IPS-NIHi7 (cell line): ENCODE results near the gene SLC5A9.
A peak's percentile ranks its signal among the peaks of the same experiment; 100 is the strongest.
"Not testable (repeated sequence)": the region's sequence is repeated elsewhere in the genome, so short reads cannot be mapped to it uniquely, and the experiment has no call there.

ENCODE experiments used
- DNase-seq: peaks from one replicate; pipeline ENCODE4 v3.0.0; 2012; ENCODE audit warnings: mixed read lengths; ENCODE audit errors: extremely low spot score

The SLC5A9 gene

DNA sequence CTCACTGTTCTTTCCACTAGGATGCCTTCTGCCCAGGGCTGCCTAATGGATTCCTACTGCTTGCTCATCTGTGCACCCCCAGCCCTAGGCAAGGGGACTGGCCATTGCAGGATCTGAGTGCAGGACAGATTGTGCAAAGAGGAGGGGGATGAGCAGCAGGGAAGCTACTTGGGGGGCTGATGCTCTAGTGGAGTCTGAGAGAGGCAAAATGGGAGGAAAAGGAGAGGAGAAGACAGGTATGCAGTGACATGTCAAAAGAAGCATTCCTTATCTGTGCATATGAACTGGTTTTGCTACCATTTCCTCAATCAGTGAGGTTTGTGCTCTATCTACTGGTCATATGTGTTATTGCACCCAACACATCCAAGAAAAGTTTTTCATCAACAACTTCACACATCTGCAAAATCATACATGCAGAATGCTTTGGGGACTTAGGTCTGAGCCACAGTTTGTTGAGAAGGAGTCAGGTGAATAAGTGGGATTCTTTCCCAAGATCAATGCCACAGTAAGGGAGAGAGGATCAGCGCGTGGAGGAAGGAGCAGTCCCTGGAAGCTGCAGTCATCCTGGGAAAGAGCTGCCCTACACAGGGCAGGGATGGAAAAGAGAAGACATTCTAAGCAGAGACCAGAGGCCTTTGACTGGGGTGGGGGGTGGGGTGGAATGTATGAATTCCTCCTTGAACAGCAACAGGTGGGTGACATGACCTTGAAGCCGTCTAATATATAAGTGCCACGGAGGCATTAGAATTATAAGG lies 14.4 kb downstream of the SLC5A9 start:
- peak; percentile 75 for DNase-seq

DNA sequence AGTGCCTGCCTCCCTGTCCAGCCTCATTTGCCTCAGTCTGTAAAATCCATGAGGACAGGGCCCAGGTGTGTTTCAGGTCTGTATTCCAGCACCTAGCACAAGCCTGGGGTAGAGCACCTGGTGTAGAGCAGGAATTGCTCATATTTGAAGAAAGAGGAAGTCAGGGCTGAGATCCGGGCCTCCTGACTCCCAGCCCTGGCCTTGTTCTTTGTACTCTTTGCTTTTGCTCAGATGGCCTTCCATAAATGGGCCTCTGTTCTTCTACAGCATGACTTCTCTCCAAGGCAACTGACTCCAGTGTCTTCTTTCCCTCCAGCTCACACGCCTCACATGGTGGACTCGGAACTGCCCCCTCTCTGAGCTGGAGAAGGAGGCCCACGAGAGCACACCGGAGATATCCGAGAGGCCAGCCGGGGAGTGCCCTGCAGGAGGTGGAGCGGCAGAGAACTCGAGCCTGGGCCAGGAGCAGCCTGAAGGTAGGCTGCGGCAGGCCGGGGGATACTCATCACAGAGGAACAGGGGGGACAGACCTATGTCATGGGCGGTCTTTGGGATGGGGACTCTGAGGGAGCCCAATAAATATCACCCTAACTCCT lies 19.7 kb downstream of the SLC5A9 start:
- no peak for DNase-seq

DNA sequence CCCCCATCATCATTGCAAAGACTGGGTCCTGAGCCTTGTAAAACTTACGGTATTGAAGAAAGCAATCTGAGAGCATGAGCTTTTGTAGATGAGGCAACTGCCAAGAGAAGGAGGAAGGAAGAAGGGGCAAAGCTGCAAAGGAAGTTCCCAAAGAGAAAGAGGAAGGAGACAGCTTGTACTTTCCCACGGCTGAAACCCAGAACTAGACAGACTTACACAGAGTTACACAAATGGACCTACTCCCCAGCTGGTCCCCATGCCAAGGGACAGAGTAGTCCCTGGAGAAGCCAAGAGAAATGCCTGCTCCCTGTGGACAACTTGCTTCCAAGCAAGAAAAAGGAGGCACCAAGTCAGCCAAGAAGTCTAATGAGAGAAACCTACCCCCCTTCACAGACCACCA lies 22.6 kb downstream of the SLC5A9 start:
- no peak for DNase-seq

DNA sequence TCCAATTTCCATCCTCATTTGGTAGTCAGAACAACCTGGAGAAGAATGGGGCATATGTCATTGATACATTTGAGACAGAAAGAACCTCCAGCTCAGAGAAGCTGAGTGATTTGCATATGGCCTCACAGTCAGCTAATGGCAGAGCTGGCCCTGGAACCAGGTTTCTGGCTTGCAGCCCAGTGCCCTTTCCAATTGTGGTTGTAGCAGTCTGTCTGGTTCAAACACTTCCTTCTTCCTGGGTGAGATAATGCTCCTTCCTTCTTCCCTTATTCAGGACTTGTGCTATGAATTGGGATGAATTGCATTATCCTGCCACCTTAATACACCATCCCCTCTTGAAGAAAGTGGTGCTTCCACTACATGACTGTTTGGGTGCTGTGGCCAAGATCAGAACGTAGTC lies 24.2 kb downstream of the SLC5A9 start:
- no peak for DNase-seq

DNA sequence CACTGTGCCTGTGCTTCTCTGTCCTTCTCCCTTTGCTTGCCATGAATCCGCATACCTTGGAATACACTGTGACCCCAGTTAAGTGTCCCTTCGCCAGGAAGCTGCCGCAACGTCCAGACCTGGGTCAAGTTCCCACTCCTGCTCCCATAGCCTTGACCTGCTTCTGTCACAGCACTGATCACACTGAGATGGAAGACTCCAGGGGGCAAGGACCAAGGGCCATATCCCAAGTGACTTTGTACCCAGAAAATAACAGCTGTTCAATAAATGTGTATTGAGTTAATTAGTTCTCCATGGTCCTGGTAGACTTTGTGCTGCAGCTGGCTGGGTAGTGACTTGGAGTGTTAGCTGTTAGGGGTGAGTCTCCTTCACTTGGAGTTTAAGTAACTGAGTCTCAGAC lies 25.8 kb downstream of the SLC5A9 start:
- no peak for DNase-seq

DNA sequence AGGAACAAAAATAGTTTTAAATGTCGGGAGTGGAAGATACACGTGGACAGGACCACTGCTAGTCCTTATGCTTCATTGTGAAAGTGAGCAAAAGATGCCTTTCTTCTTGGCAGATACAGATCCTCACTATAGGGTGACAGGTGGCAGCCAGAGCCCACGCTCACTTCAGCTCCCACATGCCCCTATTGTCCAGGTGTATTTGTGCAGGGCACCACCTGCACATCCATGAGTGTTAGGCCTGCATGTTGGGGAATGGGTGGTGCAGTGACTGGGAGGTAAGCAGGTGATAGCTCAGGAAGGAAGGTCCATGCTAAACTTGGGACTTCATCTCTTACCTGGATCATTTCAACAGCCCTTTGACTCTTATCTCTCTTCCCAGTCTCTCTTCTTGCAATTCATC lies 27.4 kb downstream of the SLC5A9 start:
- peak; percentile 40 for DNase-seq

DNA sequence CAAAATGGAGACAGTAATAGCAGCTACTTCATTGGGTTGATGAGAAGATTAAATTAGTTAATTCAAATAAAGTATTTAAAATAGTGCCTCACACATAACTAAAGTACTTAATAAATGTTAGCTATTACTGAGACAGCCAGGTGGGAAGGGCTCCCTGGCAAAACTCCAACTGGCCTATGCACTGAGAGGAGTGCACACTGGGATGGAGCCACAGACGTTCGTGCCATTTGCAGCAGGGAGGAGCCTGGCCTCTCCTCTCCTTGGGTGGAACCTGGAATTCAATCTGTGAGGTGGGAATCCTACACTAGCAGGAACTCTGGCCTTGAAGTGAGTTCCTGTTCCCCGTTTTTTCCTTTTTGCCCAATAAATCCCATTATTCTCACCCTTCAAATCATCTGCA lies 28.1 kb downstream of the SLC5A9 start:
- no peak for DNase-seq

DNA sequence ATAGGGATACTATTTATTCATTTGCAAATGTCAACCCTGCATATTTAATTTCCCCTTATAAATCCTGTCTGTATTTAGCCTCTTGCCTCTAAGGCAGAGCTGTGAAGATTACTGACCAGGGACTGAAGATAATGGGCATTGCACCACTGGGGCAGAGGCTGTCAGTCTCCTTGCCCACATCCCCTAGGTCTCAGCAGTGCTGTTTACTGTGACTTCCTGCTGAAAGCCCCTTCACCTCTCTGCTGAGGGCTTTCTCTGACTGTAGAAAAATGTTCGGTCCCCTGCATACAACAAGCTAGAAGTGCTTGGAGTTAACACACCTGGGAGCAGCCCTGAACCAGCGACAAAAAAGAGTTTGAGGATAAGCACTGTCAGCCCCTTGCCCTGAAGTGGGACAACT lies 28.8 kb downstream of the SLC5A9 start:
- DNase-seq = no peak

DNA sequence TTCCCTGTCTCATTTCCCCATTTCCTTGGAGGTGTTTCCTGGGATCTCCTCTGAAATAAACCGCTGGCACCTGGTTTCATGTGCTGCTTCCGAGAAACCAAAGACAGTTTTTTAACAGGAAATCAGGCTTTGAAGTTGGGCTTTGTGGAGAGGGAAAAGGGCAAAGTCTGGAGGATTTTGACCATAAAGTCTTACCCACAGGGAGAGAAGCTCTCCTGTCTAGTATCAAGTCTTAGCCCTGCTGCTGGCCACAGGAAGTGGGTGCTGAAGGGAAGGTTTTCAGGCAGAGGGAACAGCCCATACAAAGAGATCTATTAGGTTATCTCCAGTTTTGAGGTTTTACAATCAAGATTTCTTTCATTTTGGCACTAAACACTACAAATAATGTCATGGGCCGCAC lies 29.3 kb downstream of the SLC5A9 start:
- no peak for DNase-seq

DNA sequence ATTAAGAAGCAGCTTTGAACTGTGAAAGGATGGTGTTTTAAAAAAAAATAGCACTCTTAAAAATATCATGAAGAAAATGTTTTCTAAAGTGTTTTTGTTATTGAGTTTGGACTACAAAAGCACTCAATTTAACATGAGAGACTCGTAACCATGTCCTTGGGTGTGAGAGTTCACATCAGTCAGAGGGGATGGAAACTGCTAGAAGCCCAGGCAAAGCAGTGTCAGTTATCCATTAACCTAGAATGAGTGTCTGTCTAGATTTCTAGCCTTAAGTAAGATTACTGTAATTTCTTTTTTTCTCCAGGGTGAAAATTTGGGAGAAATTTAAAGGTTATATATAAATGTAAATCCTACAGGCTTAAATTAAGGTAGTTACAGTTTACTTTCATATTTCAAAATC lies 31.7 kb downstream of the SLC5A9 start:
- DNase-seq = no peak

DNA sequence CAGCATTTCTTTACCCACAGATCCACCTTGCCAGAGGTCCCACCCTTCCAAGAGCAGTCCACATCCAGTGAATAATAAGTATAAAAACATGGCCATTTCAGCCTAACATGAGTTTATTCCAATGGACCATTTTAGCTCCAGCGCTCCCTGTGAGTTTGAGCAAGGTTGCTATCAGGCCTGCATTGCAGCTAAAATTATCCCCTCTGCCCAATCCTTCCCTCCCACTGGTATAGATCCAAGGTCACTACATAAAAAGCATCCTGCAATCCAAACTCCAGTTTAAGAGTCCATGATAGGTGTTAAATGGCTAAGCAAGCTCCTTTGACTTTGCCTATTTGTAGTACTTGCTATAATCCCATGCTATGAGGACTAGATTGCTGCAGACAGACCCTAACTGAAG lies 35.6 kb downstream of the SLC5A9 start:
- DNase-seq = no peak

DNA sequence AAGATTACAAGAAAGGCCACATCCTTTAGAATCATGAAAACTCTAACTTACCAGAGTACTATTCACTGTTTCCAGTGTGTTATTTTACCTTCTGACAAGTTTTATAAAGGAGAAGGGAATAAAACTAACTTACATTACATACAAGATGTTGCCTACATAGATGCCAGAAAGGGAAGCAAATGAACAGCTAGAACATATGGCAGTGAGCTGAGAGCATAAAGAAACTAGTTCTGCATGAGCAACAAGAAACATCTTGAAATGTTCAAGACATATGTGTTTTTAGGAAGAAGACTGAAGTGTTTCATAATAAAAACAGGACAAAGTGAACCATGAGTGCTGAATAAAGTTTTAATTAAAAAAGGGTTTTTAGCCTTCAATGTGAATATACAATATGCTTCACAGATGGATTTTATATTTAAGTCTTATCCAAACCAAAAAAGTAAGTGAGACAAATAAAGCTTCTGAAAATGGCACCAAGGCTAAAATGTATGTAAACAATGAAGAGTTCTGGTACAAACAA lies 39.4 kb downstream of the SLC5A9 start:
- DNase-seq = no peak

DNA sequence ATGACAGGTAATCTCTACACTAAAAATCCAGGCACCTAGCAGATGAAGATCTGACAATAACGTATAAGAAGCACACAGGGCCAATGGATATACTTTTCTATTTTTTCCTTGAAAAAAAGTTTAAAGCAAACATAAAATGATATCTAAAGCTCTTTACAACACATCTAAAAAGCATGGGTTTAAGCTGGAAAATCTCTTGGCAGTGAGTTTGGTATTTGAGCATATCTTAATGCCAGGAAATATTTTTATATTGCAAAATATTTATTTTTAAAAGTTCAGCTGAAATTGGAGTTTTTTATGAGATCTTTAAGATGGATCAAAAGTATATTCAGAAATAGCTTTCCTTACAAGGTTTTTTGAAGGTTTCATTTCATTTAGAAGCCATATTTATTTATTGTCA lies 40.5 kb downstream of the SLC5A9 start:
- DNase-seq = no peak

DNA sequence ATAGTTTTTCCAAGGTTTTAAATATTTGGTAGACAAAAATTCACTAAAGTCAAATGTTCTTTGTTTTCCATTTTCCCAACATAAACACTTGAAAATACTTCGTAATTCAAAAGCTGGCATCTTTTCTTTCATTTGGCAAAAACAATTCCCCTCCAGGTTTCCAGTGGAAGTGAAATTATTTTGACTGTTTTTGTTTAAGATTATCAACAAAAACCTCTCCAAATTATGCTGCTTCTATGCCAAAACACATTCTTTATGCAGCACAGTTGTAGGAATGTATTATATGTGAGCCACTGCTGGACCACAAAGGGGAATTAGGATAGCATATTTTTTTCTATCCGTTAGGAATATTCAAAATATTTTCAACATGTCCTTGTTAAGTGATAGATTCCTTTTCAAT lies 44.1 kb downstream of the SLC5A9 start:
- no peak for DNase-seq

DNA sequence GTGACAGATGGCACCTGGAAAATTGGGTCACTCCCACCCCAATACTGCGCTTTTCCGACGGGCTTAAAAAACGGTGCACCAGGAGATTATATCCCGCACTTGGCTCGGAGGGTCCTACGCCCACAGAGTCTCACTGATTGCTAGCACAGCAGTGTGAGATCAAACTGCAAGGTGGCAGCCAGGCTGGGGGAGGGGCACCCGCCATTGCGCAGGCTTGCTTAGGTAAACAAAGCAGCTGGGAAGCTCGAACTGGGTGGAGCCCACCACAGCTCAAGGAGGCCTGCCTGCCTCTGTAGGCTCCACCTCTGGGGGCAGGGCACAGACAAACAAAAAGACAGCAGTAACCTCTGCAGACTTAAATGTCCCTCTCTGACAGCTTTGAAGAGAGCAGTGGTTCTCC lies 54.9 kb downstream of the SLC5A9 start:
- DNase-seq = not testable (repeated sequence)

DNA sequence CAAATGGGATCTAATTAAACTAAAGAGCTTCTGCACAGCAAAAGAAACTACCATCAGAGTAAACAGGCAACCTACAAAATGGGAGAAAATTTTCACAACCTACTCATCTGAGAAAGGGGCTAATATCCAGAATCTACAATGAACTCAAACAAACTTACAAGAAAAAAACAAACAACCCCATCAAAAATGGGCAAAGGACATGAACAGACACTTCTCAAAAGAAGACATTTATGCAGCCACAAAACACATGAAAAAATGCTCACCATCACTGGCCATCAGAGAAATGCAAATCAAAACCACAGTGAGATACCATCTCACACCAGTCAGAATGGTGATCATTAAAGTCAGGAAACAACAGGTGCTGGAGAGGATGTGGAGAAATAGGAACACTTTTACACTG lies 59.8 kb downstream of the SLC5A9 start:
- not testable (repeated sequence) for DNase-seq

DNA sequence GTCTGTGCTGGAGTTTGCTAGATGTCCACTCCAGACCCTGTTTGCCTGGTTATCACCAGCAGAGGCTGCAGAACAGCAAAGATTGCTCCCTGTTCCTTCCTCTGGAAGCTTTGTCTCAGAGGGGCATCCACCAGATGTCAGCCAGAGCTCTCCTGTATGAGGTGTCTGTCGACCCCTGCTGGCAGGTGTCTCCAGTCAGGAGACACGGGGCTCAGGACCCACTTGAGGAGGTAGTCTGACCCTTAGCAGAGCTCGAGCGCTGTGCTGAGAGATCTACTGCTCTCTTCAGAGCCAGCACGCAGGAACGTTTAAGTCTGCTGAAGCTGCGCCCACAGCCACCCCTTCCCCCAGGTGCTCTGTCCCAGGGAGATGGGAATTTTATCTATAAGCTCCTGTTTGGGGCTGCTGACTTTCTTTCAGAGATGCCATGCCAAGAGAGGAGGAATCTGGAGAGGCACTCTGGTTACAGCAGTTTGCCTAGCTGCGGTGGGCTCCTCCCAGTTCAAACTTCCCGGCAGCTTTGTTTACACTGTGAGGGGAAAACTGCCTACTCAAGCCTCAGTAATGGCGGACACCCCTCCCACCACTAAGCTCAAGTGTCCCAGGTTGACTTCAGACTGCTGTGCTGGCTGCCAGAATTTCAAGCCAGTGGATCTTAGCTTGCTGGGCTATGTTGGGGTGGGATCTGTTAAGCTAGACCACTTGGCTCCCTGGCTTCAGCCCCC lies 62.3 kb downstream of the SLC5A9 start:
- not testable (repeated sequence) for DNase-seq

DNA sequence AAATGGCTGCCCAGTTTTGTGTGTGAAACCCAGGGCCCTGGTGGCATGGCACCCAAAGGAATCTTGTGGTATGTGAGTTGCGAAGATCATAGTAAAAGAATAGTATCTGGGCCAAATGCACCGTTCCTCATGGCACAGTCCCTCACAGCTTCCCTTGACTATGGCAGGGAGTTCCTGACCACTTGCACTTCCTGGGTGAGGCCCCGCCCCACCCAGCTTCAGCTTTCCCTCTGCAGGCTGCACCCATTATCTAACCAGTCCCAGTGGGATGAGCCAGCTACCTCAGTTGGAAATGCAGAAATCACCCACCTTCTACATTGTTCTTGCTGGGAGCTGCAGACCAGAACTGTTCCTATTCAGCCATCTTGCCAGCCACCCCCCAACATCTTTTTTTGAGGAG lies 63.0 kb downstream of the SLC5A9 start:
- DNase-seq = no peak

DNA sequence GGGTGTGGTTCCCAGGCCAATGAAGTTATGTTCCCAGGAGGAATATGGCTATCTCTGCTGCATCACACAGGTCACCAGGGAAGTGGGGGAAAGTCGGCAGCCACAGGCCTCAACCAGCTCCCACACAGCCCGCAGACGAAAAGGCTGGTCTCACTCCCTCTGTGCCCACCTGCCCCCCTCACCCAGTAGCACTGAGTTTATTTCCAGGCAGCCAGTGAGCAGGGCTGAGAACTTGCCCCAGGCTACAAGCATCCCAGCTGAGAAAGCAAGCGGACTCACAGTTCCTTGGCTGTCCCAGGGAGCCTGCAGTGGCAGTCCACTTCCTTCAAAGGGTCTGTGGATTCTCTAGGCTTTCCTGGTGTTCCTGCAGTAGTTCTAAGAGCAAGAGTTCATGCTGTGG lies 68.9 kb downstream of the SLC5A9 start:
- DNase-seq = no peak

DNA sequence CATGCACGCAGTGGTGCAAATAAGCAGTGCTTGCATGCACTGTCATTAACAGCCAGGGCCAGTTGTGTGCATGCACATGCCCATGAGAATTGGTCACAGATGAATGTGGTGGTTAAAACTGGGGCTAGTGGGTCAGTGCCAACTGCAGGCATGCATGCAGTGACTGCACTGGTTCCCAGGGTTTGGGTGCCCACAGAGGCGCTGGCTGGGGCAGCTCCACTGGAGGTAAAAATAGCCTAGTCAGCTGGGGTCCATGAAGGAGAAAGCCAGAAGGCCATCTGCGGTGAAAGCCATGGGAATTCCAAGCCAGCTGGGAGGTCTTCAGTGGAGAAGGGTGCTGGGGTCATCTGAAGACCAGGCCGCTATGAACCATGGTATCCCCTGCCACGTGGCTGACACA lies 70.2 kb downstream of the SLC5A9 start:
- no peak for DNase-seq

DNA sequence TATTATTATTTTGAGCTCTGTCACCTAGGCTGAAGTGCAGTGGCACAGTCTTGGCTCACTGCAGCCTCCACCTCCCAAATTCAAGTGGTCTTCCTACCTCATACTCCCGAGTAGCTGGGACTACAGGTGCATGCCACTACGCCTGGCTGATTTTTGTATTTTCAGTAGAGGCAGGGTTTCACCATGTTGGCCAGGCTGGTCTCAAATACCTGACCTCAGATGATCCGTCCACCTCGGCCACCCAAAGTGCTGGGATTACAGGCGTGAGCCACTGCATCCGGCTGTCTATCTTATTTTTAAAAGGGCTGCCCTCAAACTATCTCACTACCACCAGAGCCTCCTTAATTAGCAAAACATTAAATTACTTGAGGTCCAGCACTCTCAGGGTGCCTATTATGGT lies 71.6 kb downstream of the SLC5A9 start:
- DNase-seq = not testable (repeated sequence)

DNA sequence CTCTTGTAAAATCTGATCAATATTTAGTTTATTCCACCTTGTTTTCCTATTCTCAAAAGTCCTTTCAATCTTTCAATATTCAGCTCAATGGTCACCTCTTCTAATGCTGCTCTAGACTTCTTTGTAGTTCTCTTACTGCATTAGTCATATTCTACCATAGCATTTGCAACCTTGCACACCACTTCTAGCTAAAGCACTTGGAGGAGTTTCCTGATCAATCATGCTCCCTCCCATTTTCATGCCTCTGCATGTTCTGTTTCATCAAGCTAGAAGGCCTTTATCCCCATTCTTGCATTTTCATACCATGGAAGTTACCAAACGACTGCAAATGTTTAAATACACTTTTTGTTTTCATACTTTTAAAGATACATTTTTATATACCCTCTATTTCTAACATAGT lies 72.1 kb downstream of the SLC5A9 start:
- no peak for DNase-seq
